ENCODE measurements around the gene RIPK3.

The RIPK3 gene

DNA sequence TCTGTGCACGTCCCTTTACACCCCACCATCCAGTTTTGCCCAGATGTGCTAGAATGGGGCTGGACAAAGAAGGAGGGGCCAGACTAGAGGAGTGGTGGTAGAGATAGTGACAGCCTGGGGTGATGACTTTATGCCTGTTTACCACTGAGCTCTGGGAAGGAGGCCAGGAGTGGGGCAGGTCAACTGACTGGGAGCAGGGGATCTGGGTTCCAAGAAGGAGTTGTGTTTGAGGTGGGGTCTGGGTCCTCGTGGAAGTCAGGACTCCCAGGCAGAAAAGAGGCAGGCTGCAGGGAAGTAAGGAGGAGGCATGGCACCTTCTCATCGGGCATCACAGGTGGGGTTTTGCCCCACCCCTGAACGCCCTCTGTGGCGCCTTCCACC is 29.5 kb downstream of the RIPK3 start:
- Histone ChIP-seq H3K4me3 (ENCODE audit: low read length) (peak overlapping the region; percentile 61), H3K9me2 (replicated peaks; ENCODE audit: insufficient read depth, low read length) (no peaks in the 10 kb centered on the region), H3K27me3 (replicated peaks; ENCODE audit: insufficient read depth, low read length) (no peaks in the 10 kb centered on the region), H4K20me1 (ENCODE audit: insufficient read depth, low read length) (no peaks in the 10 kb centered on the region), H3K9ac (ENCODE audit: low read length) (peak overlapping the region; percentile 76; the same call in 1 of the 2 replicates), H3K36me3 (replicated peaks; ENCODE audit: insufficient read depth, low read length) (no peaks in the 10 kb centered on the region), H3K27ac (ENCODE audit: low read length) (peak overlapping the region; percentile 78; the same call in 1 of the 2 replicates), H3K79me2 (ENCODE audit: low read length) (peaks cover 19% of the 10 kb centered on the region; the same call in 1 of the 2 replicates), H2AFZ (ENCODE audit: low read length) (no peak overlapping the region), H3K9me3 (replicated peaks; ENCODE audit: insufficient read depth, low read length) (no peaks in the 10 kb centered on the region), H3K4me1 (ENCODE audit: low read length) (peaks cover 24% of the 10 kb centered on the region), H3F3A (ENCODE audit: insufficient read depth, low read length) (peaks cover 5% of the 10 kb centered on the region; the same call in 1 of the 2 replicates), H3K4me2 (ENCODE audit: low read depth, low read length) (peak overlapping the region; percentile 86)
- TF ChIP-seq, protein P1, sequence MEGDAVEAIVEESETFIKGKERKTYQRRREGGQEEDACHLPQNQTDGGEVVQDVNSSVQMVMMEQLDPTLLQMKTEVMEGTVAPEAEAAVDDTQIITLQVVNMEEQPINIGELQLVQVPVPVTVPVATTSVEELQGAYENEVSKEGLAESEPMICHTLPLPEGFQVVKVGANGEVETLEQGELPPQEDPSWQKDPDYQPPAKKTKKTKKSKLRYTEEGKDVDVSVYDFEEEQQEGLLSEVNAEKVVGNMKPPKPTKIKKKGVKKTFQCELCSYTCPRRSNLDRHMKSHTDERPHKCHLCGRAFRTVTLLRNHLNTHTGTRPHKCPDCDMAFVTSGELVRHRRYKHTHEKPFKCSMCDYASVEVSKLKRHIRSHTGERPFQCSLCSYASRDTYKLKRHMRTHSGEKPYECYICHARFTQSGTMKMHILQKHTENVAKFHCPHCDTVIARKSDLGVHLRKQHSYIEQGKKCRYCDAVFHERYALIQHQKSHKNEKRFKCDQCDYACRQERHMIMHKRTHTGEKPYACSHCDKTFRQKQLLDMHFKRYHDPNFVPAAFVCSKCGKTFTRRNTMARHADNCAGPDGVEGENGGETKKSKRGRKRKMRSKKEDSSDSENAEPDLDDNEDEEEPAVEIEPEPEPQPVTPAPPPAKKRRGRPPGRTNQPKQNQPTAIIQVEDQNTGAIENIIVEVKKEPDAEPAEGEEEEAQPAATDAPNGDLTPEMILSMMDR (IDR thresholded peaks at IDR 0.05; ENCODE audit: low read length): no peak
- TF ChIP-seq EZH2 (optimal IDR thresholded peaks at IDR 0.05; ENCODE audit: low read depth, low read length) (no peak), EZH2phosphoT487 (IDR thresholded peaks at IDR 0.05; ENCODE audit: low read length) (no peak)
- no peak for DNase-seq

DNA sequence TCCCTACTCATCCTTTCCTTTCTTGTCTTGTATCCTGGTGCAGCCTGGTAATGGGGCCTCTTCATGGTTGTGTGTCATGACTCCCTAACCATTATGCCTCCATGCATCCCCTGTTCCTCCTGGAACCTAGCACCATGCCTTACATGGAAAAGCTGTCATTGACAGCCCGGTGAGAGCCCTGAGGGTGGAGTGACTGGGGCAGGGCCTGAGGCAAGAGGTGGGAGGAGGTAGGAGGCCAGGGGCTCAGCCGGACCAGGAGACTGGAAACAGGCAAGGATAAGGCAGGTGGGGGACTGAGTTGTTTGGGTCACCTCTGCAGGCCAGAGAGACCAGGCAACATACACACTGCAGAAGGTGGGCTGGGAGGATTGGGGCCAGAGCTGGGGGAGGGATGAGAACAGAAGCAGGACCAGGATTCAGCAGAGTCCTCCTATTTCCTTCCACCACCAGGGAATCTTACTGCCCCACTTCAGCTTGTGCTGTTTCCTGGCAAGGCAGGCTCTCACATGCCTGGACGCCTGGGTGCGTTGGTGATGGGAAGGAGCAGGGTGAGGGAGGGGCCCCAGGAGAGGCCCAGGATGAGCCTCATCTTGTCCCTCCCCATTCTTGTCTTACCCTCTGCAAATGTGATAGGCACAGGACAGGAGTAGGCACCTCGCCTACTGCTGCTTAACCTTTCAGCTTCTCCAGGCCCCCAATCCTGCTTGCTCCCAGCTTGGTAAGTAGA is 30.1 kb downstream of the RIPK3 start, which contains the start of gene LTB4R2:
Gene LTB4R2, plus strand, starts transcription at position 603 of the 727 bp plus-strand sequence. CDS start 525 bp downstream, outside the sequence.
- Histone ChIP-seq H3F3A (ENCODE audit: insufficient read depth, low read length) (peaks cover 5% of the 10 kb centered on the region; the same call in 1 of the 2 replicates), H2AFZ (ENCODE audit: low read length) (no peak within 1 kb of the TSS), H3K79me2 (ENCODE audit: low read length) (peaks cover 19% of the 10 kb centered on the region; the same call in 1 of the 2 replicates), H3K4me1 (ENCODE audit: low read length) (peaks cover 24% of the 10 kb centered on the region), H3K9me3 (replicated peaks; ENCODE audit: insufficient read depth, low read length) (no peaks in the 10 kb centered on the region), H3K27ac (ENCODE audit: low read length) (peak within 1 kb of the TSS; percentile 78; the same call in 1 of the 2 replicates), H3K9me2 (replicated peaks; ENCODE audit: insufficient read depth, low read length) (no peaks in the 10 kb centered on the region), H3K36me3 (replicated peaks; ENCODE audit: insufficient read depth, low read length) (no peaks in the 10 kb centered on the region), H3K27me3 (replicated peaks; ENCODE audit: insufficient read depth, low read length) (no peaks in the 10 kb centered on the region), H3K9ac (ENCODE audit: low read length) (peak within 1 kb of the TSS; percentile 76), H3K4me2 (ENCODE audit: low read depth, low read length) (peak within 1 kb of the TSS; percentile 86), H3K4me3 (ENCODE audit: low read length) (peak within 1 kb of the TSS; percentile 61), H4K20me1 (ENCODE audit: insufficient read depth, low read length) (no peaks in the 10 kb centered on the region)
- no peak for DNase-seq
- TF ChIP-seq, protein P1 (IDR thresholded peaks at IDR 0.05; ENCODE audit: low read length): no peak
- no peak for TF ChIP-seq EZH2 (optimal IDR thresholded peaks at IDR 0.05; ENCODE audit: low read depth, low read length)
- no peak for TF ChIP-seq EZH2phosphoT487 (IDR thresholded peaks at IDR 0.05; ENCODE audit: low read length)

DNA sequence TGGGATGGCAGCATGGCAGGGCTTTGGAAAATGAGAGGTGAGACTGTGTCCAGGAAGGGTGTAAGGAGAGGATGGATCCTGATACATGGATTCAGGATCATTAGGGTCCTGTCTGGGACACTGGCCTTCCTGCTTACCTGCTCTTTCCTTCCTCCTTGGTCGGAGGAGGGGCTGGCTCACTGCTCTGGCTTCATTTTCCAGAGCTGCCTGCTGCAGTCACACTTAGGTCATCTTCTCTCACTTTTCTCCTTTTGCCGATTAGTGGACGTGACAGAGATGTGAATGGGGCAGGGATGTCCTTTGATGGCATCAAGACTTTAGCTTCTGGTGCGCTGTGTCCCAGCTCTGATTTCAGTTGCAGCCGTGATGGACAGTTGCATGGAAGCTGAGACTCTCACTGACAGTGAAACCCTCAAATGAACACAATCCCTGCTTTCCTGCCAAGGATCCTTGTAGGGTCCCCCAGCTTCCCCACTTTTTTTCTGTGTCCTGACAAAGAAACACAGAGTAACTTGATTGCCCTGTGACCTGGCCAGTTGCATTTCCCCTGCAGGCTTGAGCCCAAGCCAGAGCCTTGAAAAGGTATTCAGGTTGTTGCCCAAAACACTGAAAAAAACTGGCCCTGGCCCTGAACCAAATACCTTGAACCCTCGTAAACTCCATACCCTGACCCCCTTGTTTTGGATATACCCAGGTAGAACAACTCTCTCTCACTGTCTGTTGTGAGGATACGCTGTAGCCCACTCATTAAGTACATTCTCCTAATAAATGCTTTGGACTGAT is 31.3 kb downstream of the RIPK3 start:
- no peaks in the 10 kb centered on the region for H3K36me3 ChIP-seq (replicated peaks; ENCODE audit: insufficient read depth, low read length)
- no peaks in the 10 kb centered on the region for H3K9me3 ChIP-seq (replicated peaks; ENCODE audit: insufficient read depth, low read length)

More for the DNA sequence above, 31.3 kb downstream of the RIPK3 start:
- Histone ChIP-seq H4K20me1 (ENCODE audit: insufficient read depth, low read length) (no peaks in the 10 kb centered on the region), H3K9me2 (replicated peaks; ENCODE audit: insufficient read depth, low read length) (no peaks in the 10 kb centered on the region), H3K4me1 (ENCODE audit: low read length) (peaks cover 24% of the 10 kb centered on the region), H3K4me3 (ENCODE audit: low read length) (no peak overlapping the region), H3K27me3 (replicated peaks; ENCODE audit: insufficient read depth, low read length) (no peaks in the 10 kb centered on the region), H3K9ac (ENCODE audit: low read length) (no peak overlapping the region), H3K27ac (ENCODE audit: low read length) (no peak overlapping the region), H3K79me2 (ENCODE audit: low read length) (peaks cover 19% of the 10 kb centered on the region; the same call in 1 of the 2 replicates), H3K4me2 (ENCODE audit: low read depth, low read length) (no peak overlapping the region), H3F3A (ENCODE audit: insufficient read depth, low read length) (peaks cover 5% of the 10 kb centered on the region; the same call in 1 of the 2 replicates), H2AFZ (ENCODE audit: low read length) (no peak overlapping the region)
- TF ChIP-seq, protein P1 (IDR thresholded peaks at IDR 0.05; ENCODE audit: low read length): no peak
- TF ChIP-seq EZH2 (optimal IDR thresholded peaks at IDR 0.05; ENCODE audit: low read depth, low read length) (no peak), EZH2phosphoT487 (IDR thresholded peaks at IDR 0.05; ENCODE audit: low read length) (no peak)
- no peak for DNase-seq
